GM18951 (cell line): Measurements from ENCODE around the gene LARGE2.

Experiments used
- POLR2A ChIP-seq: IDR thresholded peaks from 4 replicates; pipeline ENCODE4 v1.6.1; 2011; ENCODE audit warnings: mild to moderate bottlenecking; ENCODE audit not compliant: insufficient read length, insufficient read depth; ENCODE audit errors: extremely low read depth
- in situ Hi-C: fragments of 300-500 bp; cut with MboI; formaldehyde crosslinking; loops from one replicate; pipeline ENCODE4 v1.12.0; 2022; ENCODE audit warnings: low sequenced_read_pairs, mixed read lengths, inconsistent platforms; ENCODE audit not compliant: unreplicated experiment

The LARGE2 gene

DNA sequence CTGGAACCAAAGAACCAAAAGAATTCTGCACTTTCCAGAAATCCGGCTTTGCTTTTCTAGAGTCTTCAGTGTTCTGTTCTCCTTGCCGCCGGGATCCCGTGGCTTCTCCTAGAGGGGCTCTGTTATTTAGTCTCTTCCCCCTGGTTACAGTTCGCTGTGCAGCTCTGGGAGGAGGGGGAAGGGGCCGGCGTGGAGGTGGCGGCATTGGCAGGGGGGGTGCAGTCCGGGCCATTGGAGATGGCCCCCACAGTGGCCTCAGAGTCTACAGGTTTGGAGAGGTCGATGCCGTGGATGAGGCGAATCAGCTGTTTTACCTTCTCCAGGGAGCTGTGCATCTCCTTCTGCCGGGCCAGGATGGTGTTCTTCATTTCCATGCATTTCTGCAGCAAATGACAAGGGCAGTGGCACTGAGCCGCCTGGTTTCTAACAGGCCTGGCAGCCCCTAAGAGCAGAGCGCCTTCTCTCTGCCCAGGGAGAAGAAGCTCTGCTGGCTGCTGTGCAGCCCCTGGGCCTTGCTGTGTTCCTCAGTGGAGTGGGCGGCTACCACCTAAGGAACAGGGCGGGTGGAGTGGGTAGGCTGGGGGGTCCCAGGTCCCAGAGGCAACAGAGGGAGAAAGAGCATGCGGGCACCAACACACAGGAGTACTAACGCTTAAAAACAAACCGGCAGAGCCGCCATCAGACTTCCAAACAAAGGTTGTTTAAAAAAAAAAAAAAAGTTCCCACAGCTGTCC, 11.6 kb downstream of the LARGE2 start:
- in situ Hi-C loops: no loop called here
- TF ChIP-seq POLR2A: no peak

DNA sequence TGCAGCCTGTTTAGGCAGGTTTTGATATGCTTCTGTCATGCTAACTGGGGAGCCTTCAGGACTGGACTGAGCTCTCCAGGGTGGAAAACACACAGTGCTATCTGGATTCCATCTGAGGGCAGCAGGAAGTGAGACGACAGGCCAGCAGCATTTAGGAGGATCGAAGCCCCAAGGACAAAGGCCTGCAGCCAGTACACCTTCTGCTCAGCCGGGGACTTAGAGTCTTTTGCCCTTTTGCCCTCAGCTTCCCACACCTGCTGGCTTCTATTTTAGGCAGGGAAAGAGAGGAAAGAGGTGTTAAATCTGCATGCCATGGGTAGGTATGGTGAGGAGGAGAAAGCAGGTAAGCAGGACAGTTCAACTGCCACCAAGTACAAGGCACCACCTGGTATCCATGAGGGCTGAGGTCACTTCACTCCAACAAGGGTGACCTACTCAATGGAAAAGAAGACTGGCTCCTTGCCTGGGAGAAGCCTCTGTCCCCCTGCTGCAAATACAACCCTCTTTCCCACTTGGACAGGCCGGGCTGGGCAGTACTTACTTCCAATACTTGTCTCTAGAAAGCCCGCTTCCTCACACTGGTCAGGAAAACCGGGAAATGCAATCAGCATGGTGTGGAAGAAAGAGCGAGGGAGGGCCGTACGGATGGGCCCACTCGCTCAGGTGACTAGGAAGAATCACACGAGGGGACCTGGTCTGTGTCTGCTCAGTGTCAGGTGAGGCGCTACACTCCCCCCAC, 12.3 kb downstream of the LARGE2 start:
- TF ChIP-seq POLR2A: no peak
- in situ Hi-C loops: no loop called here

DNA sequence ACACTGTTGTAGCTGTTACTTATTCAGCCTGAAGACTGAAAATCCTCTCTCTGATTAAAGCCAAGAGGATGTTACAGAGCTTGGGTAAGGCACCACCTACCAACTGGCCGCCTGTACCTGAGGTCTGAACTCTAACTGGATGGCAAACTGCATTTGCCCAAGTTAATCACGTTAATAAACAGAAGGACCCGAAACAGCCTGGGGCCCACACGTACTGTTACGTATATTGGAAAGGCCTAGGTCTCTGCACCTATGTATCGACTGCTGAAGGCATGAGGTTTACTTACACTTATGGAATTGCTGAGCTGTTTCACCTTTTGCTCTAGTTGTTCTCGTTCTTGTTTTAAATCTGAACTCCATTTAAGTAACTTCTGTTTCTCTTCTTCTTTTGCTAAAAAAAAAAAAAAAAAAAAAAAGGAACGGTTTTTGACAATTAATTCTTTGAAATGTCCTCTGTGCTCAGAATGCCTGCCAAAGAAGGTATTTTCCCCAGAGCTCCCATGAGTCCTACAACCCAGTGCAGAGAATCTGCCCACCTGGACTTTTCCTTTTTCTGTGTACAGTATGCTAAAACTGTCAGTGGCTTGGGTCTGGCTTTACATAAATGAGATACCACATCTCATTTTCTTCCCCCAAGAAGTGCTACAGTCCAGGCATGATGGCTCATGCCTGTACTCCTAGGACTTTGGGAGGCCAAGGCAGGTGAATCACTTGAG, 13.1 kb downstream of the LARGE2 start:
- in situ Hi-C loops: no loop called here
- no peak for TF ChIP-seq POLR2A

DNA sequence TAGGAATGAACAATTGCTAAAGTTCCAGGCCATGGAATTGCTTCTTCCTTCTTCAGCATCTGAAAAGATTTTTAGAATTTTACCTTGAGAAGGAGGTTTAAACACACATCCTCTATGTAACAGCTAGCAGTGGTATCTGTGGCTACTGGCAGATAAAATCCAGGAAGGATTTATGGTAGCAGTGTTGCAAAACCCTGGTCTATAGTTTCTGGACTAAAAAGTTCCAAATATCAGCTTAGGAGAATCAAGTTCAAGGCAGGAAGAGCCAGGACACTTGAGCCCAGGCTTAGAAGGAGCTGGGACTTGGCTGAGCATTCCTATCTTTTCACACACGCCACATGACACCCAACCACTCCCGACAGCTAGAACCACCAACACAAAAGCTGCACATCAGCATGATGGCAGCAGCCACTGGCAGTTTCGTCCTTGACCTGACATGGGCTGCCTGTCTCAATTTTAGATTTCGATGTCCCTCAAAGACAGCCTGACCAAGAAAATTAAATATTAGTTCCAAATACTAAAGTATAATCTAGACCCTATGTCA, 14.1 kb downstream of the LARGE2 start:
- TF ChIP-seq POLR2A: no peak

DNA sequence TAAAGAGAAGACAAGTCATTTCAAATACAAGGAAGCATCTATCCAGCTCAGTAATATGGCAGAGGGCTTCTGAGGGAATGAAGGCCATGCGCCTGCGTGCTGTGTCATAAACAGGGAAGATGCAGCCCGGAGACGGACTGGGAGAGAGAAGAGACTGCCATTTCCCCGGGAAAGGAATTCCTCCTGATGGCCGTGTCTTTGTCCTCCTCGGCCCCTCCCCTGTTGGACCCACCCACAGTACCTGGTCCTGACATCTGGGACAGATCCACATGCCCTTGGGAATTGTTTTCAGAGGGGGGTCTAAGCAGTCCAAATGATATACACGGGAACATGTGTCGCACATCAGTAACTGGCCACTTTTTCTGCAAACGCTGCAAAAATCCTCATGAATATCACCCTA, 15.5 kb downstream of the LARGE2 start:
- in situ Hi-C loops: no loop called here
- no peak for TF ChIP-seq POLR2A

More for the DNA sequence above, 14.1 kb downstream of the LARGE2 start:
- in situ Hi-C loops: no loop called here

DNA sequence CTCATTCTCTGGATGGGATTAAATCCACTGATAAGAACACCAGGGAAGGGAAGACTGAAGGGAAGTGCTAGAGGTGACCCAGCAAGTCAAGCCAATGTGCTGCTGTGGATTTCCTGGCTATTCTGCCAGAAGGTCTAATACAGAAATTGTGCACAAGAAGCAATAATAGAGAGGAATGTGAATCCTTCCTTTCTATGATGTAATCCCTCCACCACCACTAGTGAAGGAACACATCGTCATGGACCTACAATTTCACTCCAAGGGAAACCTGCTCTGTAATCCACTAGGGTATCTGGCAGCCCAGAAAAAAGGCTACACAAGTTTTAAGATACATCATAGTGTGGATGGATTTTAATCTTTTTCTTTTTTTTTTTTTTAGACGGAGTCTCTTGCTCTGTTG, 17.4 kb downstream of the LARGE2 start:
- in situ Hi-C loops: no loop called here
- TF ChIP-seq POLR2A: no peak

DNA sequence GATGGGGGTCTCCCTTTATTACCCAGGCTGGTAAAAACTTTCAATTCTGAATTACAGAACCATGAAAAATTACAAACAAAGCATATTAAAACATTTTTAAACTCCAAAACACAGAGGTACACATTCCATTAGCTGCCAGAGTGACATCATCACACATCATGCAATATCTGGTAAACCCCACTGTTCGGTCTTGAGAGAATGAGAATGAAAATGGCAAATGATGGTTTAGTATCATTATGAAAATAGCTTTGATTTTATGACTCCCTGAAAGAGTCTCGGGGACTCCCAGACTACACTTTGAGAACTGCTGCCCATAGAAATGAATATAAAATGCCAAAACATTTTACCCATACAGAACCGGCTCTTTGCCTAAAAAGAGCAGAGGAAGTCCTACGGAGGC, 18.8 kb downstream of the LARGE2 start:
- in situ Hi-C loops: no loop called here

DNA sequence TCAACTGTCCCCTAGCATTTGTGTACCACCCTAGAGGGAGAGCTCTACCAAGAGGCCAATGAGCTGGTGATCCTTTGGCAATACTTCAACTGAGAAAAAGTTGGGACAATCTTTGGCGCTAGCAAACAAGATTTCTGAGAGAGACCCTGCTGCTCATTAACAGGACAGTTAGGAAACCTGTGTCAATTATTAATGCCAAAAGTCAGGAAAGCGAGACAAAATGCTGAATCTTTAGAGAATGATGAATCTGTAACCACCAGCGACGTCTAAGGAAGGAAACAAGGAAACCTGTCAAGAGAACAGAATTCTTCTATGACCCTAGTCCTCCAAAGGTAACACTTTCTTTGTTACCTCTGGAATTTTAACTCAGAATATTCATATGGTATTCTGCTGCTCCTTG, 19.9 kb downstream of the LARGE2 start:
- TF ChIP-seq POLR2A: no peak
- in situ Hi-C loops: no loop called here

More for the DNA sequence above, 18.8 kb downstream of the LARGE2 start:
- no peak for TF ChIP-seq POLR2A

DNA sequence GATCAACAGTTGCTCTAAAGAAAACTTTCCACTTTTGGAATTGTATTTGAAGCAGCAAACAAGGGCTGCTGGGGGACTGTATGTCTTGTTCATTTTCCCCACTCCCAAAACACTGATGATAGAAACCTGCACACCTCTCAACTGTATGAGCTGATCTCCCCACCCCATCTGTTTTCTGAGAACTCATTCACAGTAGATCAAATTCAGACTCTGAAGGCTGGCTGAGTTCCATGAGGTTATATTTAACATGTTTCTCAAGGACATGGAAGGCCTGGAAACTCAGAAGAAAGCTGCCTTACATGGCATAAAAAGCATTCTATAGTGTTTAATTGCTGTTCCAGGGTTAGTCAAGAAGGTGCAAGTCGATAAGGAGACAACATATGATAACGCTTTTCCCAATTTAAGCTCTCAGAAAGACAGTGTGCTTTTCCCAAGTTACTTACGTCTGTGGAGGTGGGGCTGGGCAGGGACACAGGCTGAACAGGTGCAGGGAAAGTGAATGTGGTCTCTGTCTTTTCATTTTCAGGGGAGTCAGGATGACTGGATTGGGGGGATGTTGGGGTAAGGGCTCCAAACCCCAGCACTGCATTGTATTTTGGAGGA, 23.0 kb downstream of the LARGE2 start:
- in situ Hi-C loops: no loop called here
- no peak for TF ChIP-seq POLR2A

DNA sequence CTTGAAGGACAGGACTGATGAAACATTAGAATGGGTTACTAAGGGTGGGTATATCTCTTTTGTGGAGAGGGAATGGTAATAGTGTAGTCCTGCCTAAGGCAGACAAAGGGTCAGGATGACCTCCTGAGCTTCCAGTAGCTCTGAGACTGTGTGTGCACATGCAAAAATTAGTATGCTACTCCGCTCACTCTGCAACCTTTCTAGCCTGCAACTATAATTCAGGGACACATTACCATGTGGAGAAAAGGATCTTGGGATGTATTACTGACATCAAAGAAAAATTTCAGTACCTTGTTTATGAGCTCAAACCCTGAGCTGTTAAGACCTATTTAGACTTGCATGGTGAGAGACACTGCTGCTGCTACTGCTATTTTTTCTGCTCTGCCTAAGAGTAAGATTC, 25.4 kb downstream of the LARGE2 start:
- in situ Hi-C loops: no loop called here
- no peak for TF ChIP-seq POLR2A

DNA sequence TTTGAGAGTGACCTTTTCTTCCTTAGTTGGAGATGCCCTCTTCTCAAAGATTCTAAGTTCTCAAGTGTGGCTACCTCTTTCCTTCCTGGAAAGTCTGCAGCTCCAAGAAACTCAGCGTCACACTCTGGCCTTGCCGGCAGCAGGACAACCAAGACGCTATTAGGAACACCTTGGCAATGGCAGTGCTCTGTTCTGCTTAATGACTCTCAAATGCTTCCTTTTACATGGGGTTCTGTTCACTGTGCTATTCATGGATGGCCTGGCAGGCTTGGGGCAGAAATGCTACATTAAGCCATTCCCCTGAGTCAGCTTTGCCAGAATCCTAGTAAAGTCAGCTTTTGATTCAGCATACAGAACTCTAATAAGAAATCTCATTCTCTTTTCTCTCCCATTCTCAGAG, 25.9 kb downstream of the LARGE2 start:
- in situ Hi-C loops: no loop called here
- no peak for TF ChIP-seq POLR2A

DNA sequence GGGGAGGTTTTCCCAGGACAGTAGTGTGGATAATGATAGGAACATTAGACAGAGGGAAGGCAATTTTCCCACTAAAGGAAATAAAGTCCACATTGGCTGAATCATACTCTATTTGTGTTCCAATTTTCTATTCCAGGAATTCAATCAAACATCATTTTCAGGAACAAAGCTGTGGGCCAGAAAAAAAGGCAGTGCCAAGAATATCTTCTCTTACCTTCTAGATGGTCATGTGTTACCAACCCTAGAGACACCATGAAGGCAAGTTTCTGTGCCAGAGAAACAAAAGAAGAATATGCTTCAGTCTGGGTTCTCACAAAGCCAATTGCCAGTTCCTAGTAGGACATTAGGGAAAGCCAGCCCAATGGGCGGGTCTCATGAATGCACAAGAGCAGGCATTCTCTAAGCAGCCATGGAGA, 27.5 kb downstream of the LARGE2 start:
- TF ChIP-seq POLR2A: no peak
- in situ Hi-C loops: no loop called here

DNA sequence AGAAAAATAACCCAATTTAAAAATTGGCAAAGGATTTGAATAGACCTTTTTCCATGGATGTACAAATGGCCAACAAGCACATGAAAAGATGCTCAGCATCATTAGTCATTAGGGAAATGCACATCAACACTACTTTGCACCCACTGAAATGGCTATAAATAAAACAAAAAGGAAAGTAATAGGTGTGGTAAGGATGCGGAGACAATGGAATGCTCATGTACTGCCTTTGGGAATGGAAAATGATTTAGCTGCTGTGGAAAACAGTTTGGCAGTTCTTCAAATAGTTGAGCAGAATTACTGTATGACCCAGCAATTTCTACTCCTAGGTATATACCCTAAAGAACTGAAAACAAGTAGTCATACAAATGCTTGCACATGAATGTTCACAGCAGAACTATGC, 37.4 kb downstream of the LARGE2 start:
- no peak for TF ChIP-seq POLR2A
- in situ Hi-C loops: no loop called here
